NT2/D1 (cell line): Measurements from ENCODE around the gene FGF4.

Source experiments
- YY1 ChIP-seq: IDR thresholded peaks from 2 replicates; pipeline ENCODE4 v1.6.1; 2011; ENCODE audit not compliant: insufficient read length, insufficient read depth
- ZNF274 ChIP-seq: IDR thresholded peaks from 2 replicates; pipeline ENCODE4 v1.6.1; 2011; ENCODE audit warnings: mild to moderate bottlenecking, low read depth, low read length

GRCh38 chr11:69773626-69774353, 1.4 kb downstream of the FGF4 start:
- TF ChIP-seq YY1 (no peak), ZNF274 (no peak)
